ENCODE data around the gene GMDS. TPM values are rescaled to one million over a fixed set of nuclear protein-coding genes. Genes with fewer than 3 reads are reported as not detected.

The GMDS gene
- total RNA-seq, 1 donor from 2014 or later: 25.7 TPM

DNA sequence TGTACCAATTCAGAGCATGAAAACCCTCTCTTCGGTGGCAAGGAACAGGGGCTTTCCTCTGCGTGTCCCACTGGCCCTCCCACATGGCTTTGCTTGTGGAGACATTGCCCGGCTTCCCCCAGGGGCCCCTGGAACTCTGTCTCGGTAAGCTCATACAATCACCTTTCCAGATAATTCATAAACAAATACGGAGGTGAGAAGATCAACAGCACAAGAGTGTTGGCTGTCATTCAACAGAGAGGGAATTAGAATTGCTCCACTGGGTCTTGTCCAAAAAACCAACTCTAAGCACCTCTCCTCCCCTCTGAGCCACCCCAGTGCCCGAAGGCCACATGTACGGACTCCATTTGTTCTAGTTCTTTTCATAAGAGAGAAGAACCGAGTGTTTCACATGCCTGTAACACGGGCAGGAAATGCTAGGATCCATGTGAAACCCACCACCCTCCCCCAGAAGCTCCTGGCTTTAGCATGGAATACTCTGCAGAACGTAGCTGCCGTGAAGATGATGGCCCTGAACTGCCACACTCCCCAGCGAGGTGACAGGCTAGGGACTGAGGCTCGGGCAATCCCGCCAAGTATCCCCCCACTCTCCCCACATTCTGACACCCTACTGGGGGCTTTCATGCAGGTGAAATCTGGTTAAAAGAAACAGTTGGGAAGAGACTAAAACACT is 660.3 kb downstream of the GMDS start:
- DNase-seq: no peak

DNA sequence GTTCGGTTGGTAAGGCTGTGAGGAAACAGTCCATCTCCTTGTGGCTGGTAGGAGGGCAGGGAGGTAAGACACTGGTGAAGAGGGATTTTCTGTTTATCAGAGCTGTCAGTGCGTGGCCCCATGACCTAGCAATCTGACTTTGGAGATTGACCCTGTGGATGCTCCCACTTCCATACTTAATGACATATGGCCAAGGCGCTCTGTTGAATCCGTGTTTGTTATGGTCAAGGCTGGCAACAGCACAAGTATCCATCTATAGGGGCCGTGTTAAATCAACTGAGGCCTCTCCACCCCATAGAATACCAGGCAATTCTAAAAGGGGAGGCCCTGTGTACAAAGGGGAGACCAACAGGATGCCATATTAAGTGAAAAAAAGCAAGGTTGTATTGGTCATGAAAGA is 661.3 kb downstream of the GMDS start:
- no peak for DNase-seq

DNA sequence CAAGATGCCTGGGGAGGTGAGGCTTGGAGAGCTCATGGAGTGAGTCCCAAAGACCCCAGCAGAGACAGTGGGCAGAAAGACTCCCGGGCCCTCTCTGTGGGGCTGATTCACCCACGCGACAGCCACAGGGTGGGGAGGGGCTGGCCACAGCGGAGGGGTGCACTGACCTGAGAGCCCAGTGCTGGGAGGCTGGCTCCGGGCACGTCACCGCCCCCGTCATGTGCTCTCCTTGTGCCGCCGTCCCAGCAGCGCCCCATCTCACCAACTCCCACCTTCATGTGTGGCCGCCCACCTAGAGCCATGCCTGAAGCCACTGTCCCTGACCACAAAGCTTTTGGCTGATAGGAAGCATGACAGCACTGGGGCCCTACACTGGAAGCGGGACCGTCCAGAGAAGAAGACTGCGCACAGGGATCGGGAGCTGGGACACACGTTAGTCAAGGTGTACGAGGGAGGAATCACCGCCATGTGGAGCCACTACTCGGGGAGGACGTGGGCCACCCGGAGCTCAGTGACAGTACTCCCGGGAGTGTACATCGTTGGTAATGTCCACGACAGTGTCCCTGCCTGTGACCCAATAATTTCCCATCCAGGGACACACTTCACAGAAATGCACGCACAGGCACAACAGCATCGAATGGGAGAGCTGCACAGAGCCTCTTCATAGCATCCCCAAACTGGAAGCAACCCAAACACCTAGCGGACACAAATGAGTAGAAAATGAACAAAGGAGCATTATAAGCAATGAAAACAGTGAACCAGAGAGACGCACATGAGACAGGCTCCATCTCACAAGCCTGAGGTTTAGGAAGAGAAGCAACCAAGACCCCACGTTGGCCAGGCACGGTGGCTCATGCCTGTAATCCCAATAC is 664.0 kb downstream of the GMDS start:
- DNase-seq: no peak

GRCh38 chr6:1580585-1580984 is 664.8 kb downstream of the GMDS start:
- DNase-seq: no peak

GRCh38 chr6:1580109-1580508 is 665.3 kb downstream of the GMDS start:
- no peak for DNase-seq

DNA sequence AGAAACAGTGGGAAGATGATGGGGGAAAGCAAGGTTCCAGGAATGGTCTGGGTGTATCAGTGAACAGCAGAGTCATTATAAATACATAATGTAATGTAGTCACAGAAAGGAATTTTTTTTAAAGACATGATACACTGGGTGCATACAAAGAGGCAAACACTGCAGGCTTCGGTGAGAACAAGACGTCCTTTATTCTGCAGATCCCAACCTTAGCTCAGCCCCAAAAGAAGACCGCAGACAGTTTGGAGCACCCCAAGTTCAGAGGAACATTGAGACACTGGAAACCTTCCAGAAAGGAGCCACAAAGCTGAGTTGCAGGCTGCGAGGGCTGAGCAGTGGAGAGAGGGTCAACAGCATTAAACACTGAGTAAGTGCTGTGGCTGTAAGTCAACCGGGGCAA is 666.3 kb downstream of the GMDS start:
- no peak for DNase-seq

DNA sequence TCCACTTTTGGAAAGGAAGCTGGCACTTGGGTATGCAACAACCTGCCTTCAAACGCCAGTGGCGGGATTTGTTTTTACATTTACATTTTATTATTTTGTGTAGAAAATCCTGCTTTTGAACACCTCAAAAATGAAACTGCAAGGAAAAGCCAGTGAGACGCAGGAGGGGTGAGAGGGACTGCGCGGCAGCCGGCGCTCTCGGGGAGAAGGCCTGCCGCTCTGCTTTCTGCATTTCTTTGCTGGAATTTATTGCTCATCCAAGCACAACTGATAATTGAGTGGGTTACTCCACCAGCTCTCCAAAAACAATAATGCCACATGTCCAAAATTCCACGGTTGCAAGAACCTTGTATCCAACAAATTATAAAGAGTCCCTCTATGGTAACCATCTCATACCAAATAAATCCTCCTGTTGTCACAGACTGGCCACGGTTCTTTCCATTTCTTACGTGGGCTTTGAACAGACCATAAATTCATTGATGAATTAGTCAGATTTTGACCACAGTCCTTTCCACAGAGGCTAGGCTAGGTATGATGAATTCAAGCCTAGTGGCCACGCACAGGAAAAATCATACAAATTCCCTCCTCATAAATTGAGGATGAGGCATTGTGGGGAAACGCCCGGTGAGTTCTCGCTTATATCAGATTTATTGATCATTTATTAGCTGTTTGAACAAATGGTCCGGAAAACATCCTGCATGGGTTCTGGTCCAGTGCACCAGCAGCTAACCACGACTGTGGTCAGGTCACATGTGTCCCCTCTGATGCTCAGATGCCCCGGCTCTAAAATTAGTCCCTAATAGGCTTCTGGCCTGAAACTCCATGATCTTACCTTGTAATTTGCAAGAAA is 667.3 kb downstream of the GMDS start:
- no peak for DNase-seq

DNA sequence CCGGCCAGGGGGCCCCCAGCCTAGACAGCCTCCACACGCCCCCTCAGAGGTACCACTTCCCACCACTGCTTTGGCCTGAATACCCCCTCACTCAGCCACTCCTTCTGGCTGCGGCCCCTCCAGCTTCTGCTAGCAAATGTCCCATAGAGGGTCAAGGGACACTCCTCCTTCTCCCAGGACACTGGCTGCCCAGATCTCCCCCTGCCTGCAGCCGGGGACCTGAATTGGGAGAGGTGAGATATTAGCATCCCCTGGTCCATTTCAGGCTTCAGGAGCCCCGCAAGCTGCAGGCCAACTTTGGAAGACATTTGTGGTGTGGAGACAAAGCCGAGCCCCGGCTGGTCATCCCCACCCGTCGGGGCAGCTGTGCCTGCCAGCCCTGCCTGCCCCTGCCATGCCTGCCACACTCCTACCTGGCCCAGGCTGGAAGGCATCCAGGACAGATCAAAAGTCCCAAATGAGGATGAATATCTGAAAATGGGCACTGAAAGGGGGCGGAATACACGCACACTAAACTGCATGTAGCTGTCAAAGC is 668.2 kb downstream of the GMDS start:
- no peak for DNase-seq

DNA sequence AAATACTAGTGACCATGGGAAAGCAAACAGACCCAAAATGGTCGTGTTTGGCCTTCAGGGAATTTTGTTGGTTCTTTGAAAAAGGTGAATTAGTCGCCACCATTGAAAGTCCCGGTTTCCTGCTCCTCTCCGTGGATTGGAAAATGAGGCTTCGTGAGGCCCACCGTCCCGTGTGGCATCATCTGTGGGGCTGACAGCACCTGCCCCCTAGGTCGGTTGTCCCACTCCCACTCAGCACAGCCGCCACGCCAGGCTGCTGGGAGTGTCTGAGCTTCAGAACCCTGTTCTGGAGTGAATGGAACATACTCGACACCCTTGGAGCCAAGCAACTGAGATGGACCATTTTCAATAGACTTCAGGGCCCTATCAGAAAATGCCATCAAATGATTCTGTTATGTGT is 668.7 kb downstream of the GMDS start:
- no peak for DNase-seq

DNA sequence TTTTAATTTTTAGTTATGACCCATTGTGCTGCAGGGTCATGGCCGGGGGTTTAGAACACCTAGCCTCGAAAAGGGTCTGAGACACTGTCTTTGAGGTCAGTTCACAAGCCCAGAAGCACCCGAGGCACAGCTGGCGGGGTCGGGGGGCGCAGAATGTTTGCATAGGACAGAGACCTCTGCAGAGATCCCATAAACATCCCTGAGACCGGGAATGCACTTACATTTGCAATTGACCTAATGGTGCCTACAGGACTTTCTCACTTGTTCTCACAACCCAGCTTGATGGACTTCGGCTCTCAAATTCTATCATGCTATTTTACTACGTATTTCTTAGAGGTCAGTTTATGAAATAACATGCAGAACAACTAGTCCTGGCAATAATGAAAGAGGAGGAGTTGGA is 669.2 kb downstream of the GMDS start:
- DNase-seq: no peak

GRCh38 chr6:1575210-1576041 is 670.0 kb downstream of the GMDS start:
- peak; percentile 79 for DNase-seq

- DNase-seq: no peak
Observed at GRCh38 chr6:1574890-1575209, 670.6 kb downstream of the GMDS start.

DNA sequence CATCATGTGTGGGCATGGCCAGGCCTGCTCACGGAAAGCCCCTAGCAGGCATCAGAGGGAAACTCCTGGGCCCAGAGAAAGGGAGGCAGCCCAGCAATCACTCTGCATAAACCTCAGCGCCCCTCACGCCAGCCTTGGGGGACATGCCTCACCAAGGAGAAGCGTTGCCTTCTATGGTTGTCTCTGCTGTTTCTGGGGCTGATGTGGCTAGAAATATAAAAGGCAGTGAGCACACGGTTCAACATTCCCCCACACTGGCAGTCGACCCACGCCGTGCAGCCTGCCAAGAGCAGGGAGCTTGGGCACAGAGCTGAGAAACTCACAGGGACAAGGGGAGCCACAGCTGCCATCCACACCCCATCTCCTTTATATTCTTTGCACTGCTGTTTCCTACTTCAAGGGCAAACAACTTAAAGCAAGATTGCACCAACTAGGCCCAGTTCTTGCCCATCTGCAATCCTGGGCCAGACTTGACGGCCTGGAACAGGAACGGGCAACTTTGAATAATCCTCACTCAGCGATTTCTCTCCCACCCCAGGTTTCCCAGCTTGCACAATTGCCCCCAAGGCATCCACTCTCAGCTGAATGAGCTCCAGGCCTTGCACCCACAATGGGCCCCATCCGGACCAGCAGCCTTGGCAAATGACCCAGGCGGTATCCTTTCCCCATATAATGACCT is 671.2 kb downstream of the GMDS start:
- peak; percentile 41 for DNase-seq

Measured in tongue (tissue), 2 donors.